ENCODE data around the gene NAA60. TPM values are rescaled to one million over a fixed set of nuclear protein-coding genes. Genes with fewer than 3 reads are reported as not detected.

Gene NAA60
- total and polyA plus RNA-seq, 9 of the 15 experiments (the other 6 are each of a cell fraction or from before 2014, with no cell fraction given) = 2.1 to 49.4 (median 10.3) TPM

- no peak for TF ChIP-seq ATF6 (CRISPR knock-in tag; IDR thresholded peaks at IDR 0.05)
Observed at GRCh38 chr16:3482659-3483241, 39.3 kb downstream of the NAA60 start (continued).

DNA sequence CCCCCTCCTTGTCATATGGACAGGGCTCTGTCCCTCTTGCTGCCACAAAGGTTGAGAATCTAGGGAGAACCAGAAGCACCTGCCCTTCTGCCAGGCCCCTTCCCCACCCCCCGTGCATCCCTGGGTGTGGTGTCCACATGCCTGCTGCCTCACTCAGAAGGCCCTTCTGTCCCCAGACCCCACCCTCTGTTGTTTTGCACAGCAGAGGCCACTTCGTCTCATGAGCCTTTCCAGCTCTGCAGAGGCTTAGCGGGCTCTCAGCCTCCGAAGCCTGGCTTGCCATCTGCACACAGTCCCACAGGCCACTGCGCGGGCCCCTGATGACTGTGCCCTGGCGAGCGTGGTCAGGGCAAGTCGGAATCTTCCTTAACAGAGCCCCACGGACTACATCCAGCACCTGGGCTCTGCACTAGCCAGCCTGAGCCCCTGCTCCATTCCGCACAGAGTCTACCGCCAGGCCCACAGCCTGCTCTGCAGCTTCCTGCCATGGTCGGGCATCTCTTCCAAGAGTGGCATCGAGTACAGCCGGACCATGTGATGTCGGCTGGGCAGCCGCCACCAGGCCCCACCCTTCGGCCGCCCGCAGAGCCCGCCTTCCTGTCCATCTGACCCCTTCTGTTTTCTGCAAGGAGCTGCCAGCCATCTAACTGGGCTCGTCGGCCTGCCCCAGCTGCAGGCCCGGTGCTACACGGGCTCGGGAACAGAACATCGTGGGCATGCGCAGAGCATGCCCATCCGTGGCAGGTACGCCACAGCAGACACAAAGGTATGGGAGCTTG lies 41.0 kb downstream of the NAA60 start:
- Histone ChIP-seq H3K27ac (ENCODE audit: extremely low read depth, low read depth, low read length) (no peak overlapping the region), H3K79me2 (ENCODE audit: control insufficient read depth, insufficient read depth, low read length) (no peaks in the 10 kb centered on the region), H3K36me3 (ENCODE audit: control insufficient read depth, insufficient read depth, low read length) (peaks cover 61% of the 10 kb centered on the region), H3K9me3 (replicated peaks; ENCODE audit: control insufficient read depth, insufficient read depth, low read depth, low read length) (no peaks in the 10 kb centered on the region), H3K9ac (ENCODE audit: insufficient read depth in 1 of 2, low read depth in 2 of 2, low read length in 2 of 2) (no peak overlapping the region), H2AFZ (ENCODE audit: low read depth, low read length) (no peak overlapping the region), H3K9me1 (ENCODE audit: control insufficient read depth, insufficient read depth, low read length) (peaks cover 7% of the 10 kb centered on the region), H3K4me1 (replicated peaks in 1 of 2; ENCODE audit: control insufficient read depth in 2 of 2, insufficient read depth in 2 of 2, low read length in 2 of 2) (peaks cover 7 to 47% of the 10 kb centered on the region in 2 experiments; a peak in 4 of 5 replicates), H3K27me3 (ENCODE audit: control insufficient read depth in 2 of 2, insufficient read depth in 2 of 2, low read length in 2 of 2) (no peaks in the 10 kb centered on the region), H3K4me3 (no peak overlapping the region), H4K20me1 (replicated peaks; ENCODE audit: control insufficient read depth, insufficient read depth, low read length) (no peaks in the 10 kb centered on the region; the same call in 1 of the 2 replicates), H3K4me2 (ENCODE audit: insufficient read depth, low read length) (no peak overlapping the region)
- DNase-seq (ENCODE audit: extremely low read depth in 1 of 4, low spot score in 3 of 4) (no peak), FAIRE-seq (no peak), ATAC-seq (no peak)
- peak; percentile 60 for TF ChIP-seq POLR2G (IDR thresholded peaks at IDR 0.05; ENCODE audit: low read depth, low read length)
- TF ChIP-seq ZNF668 (CRISPR knock-in tag; IDR thresholded peaks at IDR 0.05) = no peak
- WGBS (ENCODE audit: insufficient coverage, low coverage, missing lambda C conversion rate) = 92% methylated on average over 27 of the region's 30 CpGs
- intact Hi-C loops (cut with micrococcal nuclease) = no loop called here
- POLR2A ChIA-PET = interaction anchor here (0.6 kb wide), 1 partner anchor 11 kb away, joined by 3 read pairs; the partner anchor contains the start of gene C16orf90
- CTCF ChIA-PET (ENCODE audit: low intra/inter-chr PET ratio) = no interaction called here
- in situ Hi-C loops (cut with MboI) = no loop called here
- BruUV-seq (replicated peaks) = no TSS peak
